Measurements from ENCODE around the gene B3GALT2. TPM values are rescaled to one million over a fixed set of nuclear protein-coding genes. Genes with fewer than 3 reads are reported as not detected.

The B3GALT2 gene
- total RNA-seq, 1 experiment from 2014 or later: not detected

GRCh38 chr1:193184776-193185175 lies 1.6 kb downstream of the B3GALT2 start:
- H2BK120ac ChIP-seq (ENCODE audit: low read depth, low read length, poor library complexity, severe bottlenecking): no peak overlapping the region
- no peak overlapping the region for H3K18ac ChIP-seq (ENCODE audit: insufficient read length, low read depth, low read length)
- Mint-ChIP-seq H3K36me3 (ENCODE audit: insufficient read depth in 1 of 3, low read depth in 3 of 3) (no peaks in the 10 kb centered on the region; a peak in 1 of 7 replicates), H3K4me1 (peaks cover 13 to 21% of the 10 kb centered on the region in 2 experiments), H3K4me3 (no peak overlapping the region), H3K9me3 (no peaks in the 10 kb centered on the region), H3K27me3 (ENCODE audit: low read depth) (no peaks in the 10 kb centered on the region), H3K27ac (peak overlapping the region in 1 of 3 experiments; percentile 11; a peak in 1 of 7 replicates)
- H3K23ac ChIP-seq (ENCODE audit: insufficient read length, low read depth, low read length): no peak overlapping the region
- no peak overlapping the region for H4K91ac ChIP-seq (ENCODE audit: insufficient read length, low read depth, low read length)
- no peak overlapping the region for H3T11ph ChIP-seq (ENCODE audit: low read length)
- no CpG with 5 or more reads among the region's 1 CpG for WGBS (ENCODE audit: extremely low coverage, insufficient read length, low lambda C conversion rate)
- no peak overlapping the region for H2BK15ac ChIP-seq (ENCODE audit: low read depth, low read length)
- no peak overlapping the region for H3K4me2 ChIP-seq (ENCODE audit: insufficient read depth, insufficient read length, low read length)
- H4K5ac ChIP-seq (ENCODE audit: insufficient read length, low read depth, low read length): no peak overlapping the region
- no peaks in the 10 kb centered on the region; the same call in 1 of the 2 replicates for H3K79me2 ChIP-seq (ENCODE audit: insufficient read depth, low read length)
- no peak for DNase-seq
- no peak overlapping the region for H2BK5ac ChIP-seq (ENCODE audit: insufficient read length, low read length)
- H3K9me3 ChIP-seq (ENCODE audit: control insufficient read depth, low read depth, low read length): no peaks in the 10 kb centered on the region
- H2BK20ac ChIP-seq (ENCODE audit: low read depth, low read length, poor library complexity, severe bottlenecking): no peak overlapping the region
- H3K27ac ChIP-seq (ENCODE audit: insufficient read length, low read depth, low read length): no peak overlapping the region
- no peak overlapping the region for H2AK5ac ChIP-seq (ENCODE audit: insufficient read length, low read length)
- H3K27me3 ChIP-seq (ENCODE audit: insufficient read depth, low read length): no peaks in the 10 kb centered on the region
- H3K4ac ChIP-seq (ENCODE audit: low read depth, low read length): no peak overlapping the region
- no peak for TF ChIP-seq CTCF (conservative IDR thresholded peaks at IDR 0.05)
- H3K14ac ChIP-seq (ENCODE audit: insufficient read depth, low read length): no peak overlapping the region
- no peaks in the 10 kb centered on the region for H3K23me2 ChIP-seq (ENCODE audit: insufficient read length, low read depth, low read length, poor library complexity, severe bottlenecking)
- H2AFZ ChIP-seq (ENCODE audit: low read length): no peak overlapping the region
- no peak overlapping the region for H3K56ac ChIP-seq (ENCODE audit: insufficient read length, low read depth, low read length)
- no peaks in the 10 kb centered on the region for H4K20me1 ChIP-seq (ENCODE audit: control insufficient read depth, insufficient read depth, insufficient read length)
- H4K8ac ChIP-seq (replicated peaks; ENCODE audit: insufficient read length, low read depth, low read length): no peak overlapping the region
- H2BK12ac ChIP-seq (ENCODE audit: insufficient read length, low read depth, low read length): no peak overlapping the region
- H3K9ac ChIP-seq (ENCODE audit: extremely low read depth, insufficient read length, low read length): no peak overlapping the region
- H3K79me1 ChIP-seq (ENCODE audit: insufficient read depth, low read depth, low read length, poor library complexity, severe bottlenecking): peaks cover 2% of the 10 kb centered on the region
- H3K4me1 ChIP-seq (ENCODE audit: insufficient read depth, low read length): no peaks in the 10 kb centered on the region
